D721Med (cell line): ENCODE results near the gene RASGRP2.

ENCODE experiments used
- DNase-seq: peaks from one replicate; pipeline ENCODE4 v3.0.0; 2011; ENCODE audit warnings: low spot score; ENCODE audit not compliant: insufficient read length
- FAIRE-seq: peaks from 2 replicates; lab custom pipeline; 2011; peaks lifted over from hg19 to GRCh38; lab: Jason Lieb, UNC
- CTCF ChIP-seq: IDR thresholded peaks from 2 replicates; pipeline ENCODE4 v1.5.1; 2012; ENCODE audit warnings: mild to moderate bottlenecking, control low read depth; ENCODE audit not compliant: insufficient read depth; ENCODE audit errors: missing control alignments

The RASGRP2 gene

GRCh38 chr11:64764753-64765152 is 20.8 kb upstream of the RASGRP2 start:
- FAIRE-seq (no peak), DNase-seq (no peak)
- no peak for TF ChIP-seq CTCF

DNA sequence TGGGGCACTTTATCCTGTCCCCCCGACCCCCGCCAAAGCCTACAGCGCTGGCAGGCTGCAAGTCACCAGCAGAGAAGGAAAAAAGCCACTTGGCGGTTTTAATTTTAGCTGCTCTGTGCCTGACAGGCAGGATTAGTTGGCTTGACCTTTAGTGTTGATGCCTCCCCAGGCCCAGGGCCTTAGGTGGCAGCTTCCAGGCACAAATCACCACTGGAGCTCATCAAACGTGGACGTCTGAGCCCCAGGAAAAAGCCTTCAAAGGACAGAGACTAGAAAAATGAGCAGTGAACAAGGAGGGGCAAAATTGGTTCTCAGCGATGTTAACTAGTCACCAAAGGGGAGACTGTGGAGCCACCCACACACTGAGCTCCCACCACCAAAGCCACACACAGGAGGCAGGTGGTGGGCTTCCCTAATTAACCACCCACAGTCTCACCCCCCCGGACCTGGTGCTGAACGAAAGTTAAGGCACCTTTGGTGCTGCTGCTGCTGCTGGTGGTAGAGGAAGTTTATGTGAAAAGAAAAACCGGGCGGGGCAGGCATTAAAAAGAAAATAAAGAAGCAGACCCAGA is 20.2 kb upstream of the RASGRP2 start:
- no peak for FAIRE-seq
- no peak for DNase-seq
- TF ChIP-seq CTCF: no peak

GRCh38 chr11:64763526-64764039 is 19.6 kb upstream of the RASGRP2 start:
- no peak for FAIRE-seq
- DNase-seq: no peak
- no peak for TF ChIP-seq CTCF

DNA sequence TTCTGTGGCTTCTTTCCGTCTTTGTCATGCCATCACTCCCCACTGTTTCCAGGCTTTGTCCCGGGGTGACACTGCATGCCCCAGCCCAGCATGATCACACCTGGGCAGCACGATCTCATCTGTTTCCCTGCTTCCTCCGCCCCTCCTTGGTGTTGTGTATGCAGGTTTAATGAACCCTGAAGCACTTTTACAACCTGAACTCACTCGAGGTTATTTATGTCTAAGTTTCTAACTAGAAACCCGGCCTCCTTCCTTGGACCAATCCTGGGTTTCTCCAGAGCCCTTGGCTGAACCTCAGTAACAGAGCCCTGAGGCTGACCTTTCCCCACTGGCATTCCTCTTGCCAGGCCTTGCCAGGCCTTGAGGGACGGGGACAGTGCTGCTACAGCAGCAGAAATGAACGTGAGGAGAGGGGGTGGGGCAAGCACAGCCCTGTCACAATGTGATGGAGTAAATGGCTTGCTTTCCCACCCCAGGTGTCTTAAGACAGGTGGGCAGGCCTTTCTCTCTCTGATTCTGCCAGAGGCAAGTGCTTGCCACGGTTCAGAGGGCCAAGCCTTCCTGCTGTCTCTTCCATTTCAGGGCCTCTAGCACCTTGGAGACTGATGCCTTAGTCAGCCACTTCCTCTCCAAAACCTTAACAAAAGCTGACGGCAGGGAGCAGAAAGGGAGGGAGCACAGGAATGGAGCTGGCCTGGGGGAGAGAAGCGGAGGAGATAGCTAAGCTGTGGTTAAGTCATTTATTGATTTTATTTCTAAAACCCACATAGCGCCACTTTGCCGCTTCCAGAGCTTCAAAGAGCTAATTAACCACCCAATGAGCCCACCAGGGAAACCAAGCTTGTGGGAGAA is 19.0 kb upstream of the RASGRP2 start:
- no peak for TF ChIP-seq CTCF
- DNase-seq (no peak), FAIRE-seq (no peak)

GRCh38 chr11:64762277-64762673 is 18.3 kb upstream of the RASGRP2 start:
- DNase-seq (no peak), FAIRE-seq (no peak)
- TF ChIP-seq CTCF: no peak

DNA sequence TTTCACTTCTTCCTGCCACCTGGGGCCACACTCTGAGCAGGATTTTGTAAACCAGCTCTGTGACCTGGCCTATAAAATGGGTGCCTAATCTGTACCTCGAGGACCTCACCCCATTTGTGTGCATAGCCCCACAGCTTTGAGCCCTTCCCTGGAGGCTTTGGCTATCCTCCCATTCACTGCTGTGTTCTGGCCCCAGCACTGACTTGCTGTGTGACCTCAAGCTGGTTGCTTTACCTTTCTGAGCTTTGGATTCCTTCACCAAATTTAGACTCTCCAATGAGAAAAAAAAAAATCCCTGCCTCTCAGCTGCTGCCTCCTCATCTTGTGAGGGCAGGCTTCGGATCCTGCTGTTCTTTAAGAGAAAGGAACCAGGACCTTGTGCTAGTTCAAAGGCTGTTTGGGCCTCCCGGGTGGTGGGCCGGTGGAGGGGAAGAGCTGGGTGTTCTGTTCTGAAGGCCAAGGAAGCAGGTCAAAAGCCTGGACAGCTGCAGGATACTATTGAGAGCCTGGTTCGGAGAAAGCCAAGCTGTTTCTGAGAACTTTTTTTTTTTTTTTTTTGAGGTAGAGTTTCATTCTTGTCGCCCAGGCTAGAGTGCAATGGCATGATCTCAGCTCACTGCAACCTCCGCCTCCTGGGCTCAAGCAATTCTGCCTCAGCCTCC is 16.9 kb upstream of the RASGRP2 start:
- TF ChIP-seq CTCF: no peak
- DNase-seq: no peak
- no peak for FAIRE-seq
